Uterus (tissue), 2 donors: ENCODE data around the gene DENND5B.

Experiments
- POLR2A ChIP-seq, 2 donors: fragments of 450-650 bp; IDR thresholded peaks; one replicate each; pipeline ENCODE4 v1.6.1; 2016; ENCODE audit warnings: antibody characterized with exemption in 2 of 2, mild to moderate bottlenecking in 1 of 2, moderate library complexity in 1 of 2
- TF ChIP-seq, protein P1 (sequence below), 4 experiments: fragments of 200-600 bp in 2 of 4; fragments of 450-650 bp in 2 of 4; sonication (generic) in 2 of 4; IDR thresholded peaks; one replicate each; pipeline ENCODE4 v1.5.1; 2016 to 2019; ENCODE audit warnings: antibody characterized with exemption in 4 of 4, mild to moderate bottlenecking in 2 of 4, moderate library complexity in 1 of 4

DNA sequence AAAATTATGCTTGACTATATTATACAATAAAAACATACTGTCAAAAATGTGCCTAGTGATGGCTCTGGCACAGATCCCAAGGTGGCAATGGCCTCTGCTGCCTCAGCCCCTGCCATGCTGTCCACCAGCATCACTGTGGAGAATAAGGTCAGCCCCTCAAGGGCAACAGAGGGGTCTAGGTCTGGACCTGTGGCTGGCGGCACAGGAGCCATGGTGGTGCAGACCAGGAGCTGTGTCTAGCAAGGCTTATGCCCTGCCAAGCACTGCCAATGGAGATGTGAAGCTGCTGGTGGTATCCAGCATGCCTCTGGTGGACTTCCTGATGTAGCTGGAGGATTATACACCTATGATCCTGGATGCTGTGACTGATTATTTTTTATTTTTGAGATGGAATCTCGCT is 125.9 kb downstream of the DENND5B start:
- TF ChIP-seq, protein P1, sequence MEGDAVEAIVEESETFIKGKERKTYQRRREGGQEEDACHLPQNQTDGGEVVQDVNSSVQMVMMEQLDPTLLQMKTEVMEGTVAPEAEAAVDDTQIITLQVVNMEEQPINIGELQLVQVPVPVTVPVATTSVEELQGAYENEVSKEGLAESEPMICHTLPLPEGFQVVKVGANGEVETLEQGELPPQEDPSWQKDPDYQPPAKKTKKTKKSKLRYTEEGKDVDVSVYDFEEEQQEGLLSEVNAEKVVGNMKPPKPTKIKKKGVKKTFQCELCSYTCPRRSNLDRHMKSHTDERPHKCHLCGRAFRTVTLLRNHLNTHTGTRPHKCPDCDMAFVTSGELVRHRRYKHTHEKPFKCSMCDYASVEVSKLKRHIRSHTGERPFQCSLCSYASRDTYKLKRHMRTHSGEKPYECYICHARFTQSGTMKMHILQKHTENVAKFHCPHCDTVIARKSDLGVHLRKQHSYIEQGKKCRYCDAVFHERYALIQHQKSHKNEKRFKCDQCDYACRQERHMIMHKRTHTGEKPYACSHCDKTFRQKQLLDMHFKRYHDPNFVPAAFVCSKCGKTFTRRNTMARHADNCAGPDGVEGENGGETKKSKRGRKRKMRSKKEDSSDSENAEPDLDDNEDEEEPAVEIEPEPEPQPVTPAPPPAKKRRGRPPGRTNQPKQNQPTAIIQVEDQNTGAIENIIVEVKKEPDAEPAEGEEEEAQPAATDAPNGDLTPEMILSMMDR (IDR thresholded peaks at IDR 0.05) = no peak
- TF ChIP-seq POLR2A (IDR thresholded peaks at IDR 0.05) = no peak
